Left cardiac atrium (tissue), 4 donors: ENCODE results near the gene SMARCD3. TPM values are rescaled to one million over a fixed set of nuclear protein-coding genes. Genes with fewer than 3 reads are reported as not detected.

Source experiments
- ATAC-seq, 2 donors: fragments of 200-7000 bp; cut with Tn5 transposase; one replicate each; pipeline ENCODE4 v1.9.1; 2020; ENCODE audit warnings: mild to moderate bottlenecking in 2 of 2, moderate library complexity in 2 of 2
- DNase-seq: peaks from one replicate; pipeline ENCODE4 v3.0.0-alpha.2; 2020
- intact Hi-C, 2 donors: fragments of 100-400 bp; cut with DNase I; formaldehyde crosslinking; loops; one replicate each; pipeline versions ENCODE4 v1.14.1 to v1.15.1; 2022 to 2023
- long read RNA-seq: library from polyadenylated mRNA; unstranded; transcript quantifications from one replicate; pipeline ENCODE4 v2.0.0, GENCODE V29; 2021
- total RNA-seq, 2 donors: library from RNA; stranded (reverse); fragmentation: NEBNext Ultra II Directional; extraction: Animal tissue kit (Norgen Biotek cat#: 25700); gene quantifications; one replicate each; pipeline ENCODE4 v1.2.1, GENCODE V29; 2021
- donor health status: DM: no; HTN: yes; CAD: no.
- donor health status: DM: no; HTN: yes; CAD: no; lungs with severe emphysema.
- donor health status: DM: yes; HTN: yes; CAD: no.
- donor health status: Dilated cardiomyopathy.

Gene SMARCD3
- total RNA-seq: 100 to 1,000 TPM in 1 of 2 donors, 10 to 100 TPM in 1; 95.5 to 107 TPM
- long read RNA-seq, partial matches to known transcripts: 4 of 10 reads
- long read RNA-seq, other reads (novel, unspliced or antisense): 2 of 10 reads

GRCh38 chr7:151248346-151249033 lies at the start of gene SMARCD3:
Gene SMARCD3, minus strand, starts transcription at chr7:151248694. Its CDS starts 132 bp downstream, at chr7:151248562.
- ATAC-seq (peak; percentile 44 to 63), DNase-seq (peak; percentile 83)
- intact Hi-C loops: loop anchor here (5.0 kb wide), 1 partner anchor 54 kb away; no protein-coding TSS in a partner anchor

- intact Hi-C loops: no loop called here
- DNase-seq (no peak), ATAC-seq (no peak)
These were observed 47.9 kb upstream of the SMARCD3 start for GRCh38 chr7:151296202-151296992.

GRCh38 chr7:151292850-151293249 lies 44.4 kb upstream of the SMARCD3 start:
- ATAC-seq (no peak), DNase-seq (no peak)
- intact Hi-C loops: no loop called here

GRCh38 chr7:151291206-151291605 lies 42.7 kb upstream of the SMARCD3 start:
- intact Hi-C loops: no loop called here
- DNase-seq: no peak
- ATAC-seq: peak in 1 of 2 donors; percentile 41

- no peak for DNase-seq
- no peak for ATAC-seq
- intact Hi-C loops: no loop called here
These were observed 41.9 kb upstream of the SMARCD3 start for GRCh38 chr7:151290355-151290760.

- ATAC-seq (no peak), DNase-seq (no peak)
- intact Hi-C loops: no loop called here
These were observed 41.4 kb upstream of the SMARCD3 start for GRCh38 chr7:151289891-151290290.

- intact Hi-C loops: no loop called here
- no peak for DNase-seq
- no peak for ATAC-seq
These were observed 37.7 kb upstream of the SMARCD3 start for GRCh38 chr7:151286148-151286547.

GRCh38 chr7:151283302-151283701 lies 34.8 kb upstream of the SMARCD3 start:
- ATAC-seq (no peak), DNase-seq (no peak)
- intact Hi-C loops: no loop called here

- intact Hi-C loops: no loop called here
- ATAC-seq (no peak), DNase-seq (no peak)
These were observed 33.6 kb upstream of the SMARCD3 start for GRCh38 chr7:151282111-151282510.

GRCh38 chr7:151281686-151282085 lies 33.2 kb upstream of the SMARCD3 start:
- intact Hi-C loops: no loop called here
- no peak for ATAC-seq
- no peak for DNase-seq

GRCh38 chr7:151280388-151281019 lies 32.0 kb upstream of the SMARCD3 start:
- ATAC-seq (no peak), DNase-seq (no peak)
- intact Hi-C loops: no loop called here

GRCh38 chr7:151279868-151280267 lies 31.4 kb upstream of the SMARCD3 start:
- intact Hi-C loops: no loop called here
- no peak for DNase-seq
- ATAC-seq: no peak

GRCh38 chr7:151278949-151279348 lies 30.5 kb upstream of the SMARCD3 start:
- DNase-seq: no peak
- intact Hi-C loops: no loop called here
- no peak for ATAC-seq

GRCh38 chr7:151277631-151278030 lies 29.1 kb upstream of the SMARCD3 start:
- intact Hi-C loops: no loop called here
- ATAC-seq (no peak), DNase-seq (no peak)

- peak; percentile 54 for DNase-seq
- peak; percentile 36 to 56 for ATAC-seq
- intact Hi-C loops: no loop called here
These were observed 28.4 kb upstream of the SMARCD3 start for GRCh38 chr7:151276666-151277590.

GRCh38 chr7:151275813-151276577 lies 27.5 kb upstream of the SMARCD3 start:
- intact Hi-C loops: no loop called here
- ATAC-seq: peak in 1 of 2 donors; percentile 35
- peak; percentile 38 for DNase-seq

- ATAC-seq: no peak
- intact Hi-C loops: no loop called here
- DNase-seq: no peak
These were observed 26.7 kb upstream of the SMARCD3 start for GRCh38 chr7:151274936-151275812.
